HFF-Myc (cell line): ENCODE data around the gene USP44.

ENCODE experiments used
- DNase-seq: peaks from one replicate; pipeline ENCODE4 v3.0.0-alpha.2; 2011; ENCODE audit warnings: low read depth; ENCODE audit errors: extremely low read depth
- H3K4me3 ChIP-seq: replicated peaks from 2 replicates; pipeline ENCODE4 v1.5.1; 2011; ENCODE audit warnings: low read depth, mild to moderate bottlenecking, control low read depth, low read length
- TF ChIP-seq, protein P1 (sequence below): IDR thresholded peaks from 2 replicates; pipeline ENCODE4 v1.5.1; 2012; ENCODE audit warnings: mild to moderate bottlenecking, low read depth, low read length, control low read depth; ENCODE audit errors: missing control alignments

The USP44 gene

DNA sequence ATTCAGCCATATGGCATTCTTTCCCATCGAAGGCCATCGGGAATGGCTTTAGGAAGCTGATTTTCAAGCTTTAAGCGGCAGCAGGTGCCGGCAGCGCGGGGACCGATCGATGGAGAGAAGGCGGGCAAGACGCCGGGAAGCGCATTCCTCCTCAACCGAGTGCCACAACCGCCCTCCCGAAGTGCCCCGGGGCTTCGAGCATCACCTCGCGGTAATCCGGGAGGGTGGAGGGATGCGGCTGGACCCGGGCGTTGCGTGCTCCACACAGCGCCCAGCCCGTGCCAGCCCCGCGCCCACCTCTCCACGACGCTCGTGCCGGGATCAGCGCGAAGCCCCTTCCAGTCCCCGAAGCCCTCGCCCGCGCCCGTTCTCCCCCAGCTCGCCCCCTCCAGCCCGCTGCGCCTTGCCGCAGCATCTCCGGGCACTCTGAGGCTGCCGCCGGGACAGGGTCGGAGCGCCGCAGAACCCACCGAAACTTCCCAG, 3.2 kb downstream of the USP44 start:
- DNase-seq: no peak
- peak overlapping the region; percentile 46 for H3K4me3 ChIP-seq

DNA sequence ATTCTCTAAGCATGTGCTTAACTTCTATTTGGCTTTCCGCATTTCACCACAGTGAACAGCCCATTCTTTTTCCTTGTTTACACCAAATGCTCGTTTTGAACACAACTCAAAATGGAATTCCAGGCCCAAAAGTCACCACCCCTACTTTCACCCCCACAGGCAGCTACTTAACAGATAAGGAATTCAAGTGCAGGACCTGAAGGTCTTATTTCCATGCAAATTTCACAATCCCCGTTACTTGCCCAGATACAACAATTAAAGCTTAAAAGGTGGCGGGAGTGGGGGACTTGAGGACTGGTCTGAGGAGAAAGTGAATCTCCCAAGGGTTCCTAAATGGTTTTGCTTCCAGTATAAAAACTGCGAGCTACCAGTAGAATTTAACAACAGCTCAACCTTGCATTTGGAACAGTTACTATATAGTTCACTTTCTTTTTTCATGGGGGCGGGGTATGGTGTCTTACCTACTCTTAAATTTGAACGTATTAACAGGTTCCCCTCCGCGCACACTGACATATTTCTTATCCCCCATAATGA, 3.7 kb downstream of the USP44 start:
- H3K4me3 ChIP-seq: peak overlapping the region; percentile 46
- TF ChIP-seq, protein P1, sequence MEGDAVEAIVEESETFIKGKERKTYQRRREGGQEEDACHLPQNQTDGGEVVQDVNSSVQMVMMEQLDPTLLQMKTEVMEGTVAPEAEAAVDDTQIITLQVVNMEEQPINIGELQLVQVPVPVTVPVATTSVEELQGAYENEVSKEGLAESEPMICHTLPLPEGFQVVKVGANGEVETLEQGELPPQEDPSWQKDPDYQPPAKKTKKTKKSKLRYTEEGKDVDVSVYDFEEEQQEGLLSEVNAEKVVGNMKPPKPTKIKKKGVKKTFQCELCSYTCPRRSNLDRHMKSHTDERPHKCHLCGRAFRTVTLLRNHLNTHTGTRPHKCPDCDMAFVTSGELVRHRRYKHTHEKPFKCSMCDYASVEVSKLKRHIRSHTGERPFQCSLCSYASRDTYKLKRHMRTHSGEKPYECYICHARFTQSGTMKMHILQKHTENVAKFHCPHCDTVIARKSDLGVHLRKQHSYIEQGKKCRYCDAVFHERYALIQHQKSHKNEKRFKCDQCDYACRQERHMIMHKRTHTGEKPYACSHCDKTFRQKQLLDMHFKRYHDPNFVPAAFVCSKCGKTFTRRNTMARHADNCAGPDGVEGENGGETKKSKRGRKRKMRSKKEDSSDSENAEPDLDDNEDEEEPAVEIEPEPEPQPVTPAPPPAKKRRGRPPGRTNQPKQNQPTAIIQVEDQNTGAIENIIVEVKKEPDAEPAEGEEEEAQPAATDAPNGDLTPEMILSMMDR: no peak

More for the DNA sequence above, 3.2 kb downstream of the USP44 start:
- TF ChIP-seq, protein P1: no peak

DNA sequence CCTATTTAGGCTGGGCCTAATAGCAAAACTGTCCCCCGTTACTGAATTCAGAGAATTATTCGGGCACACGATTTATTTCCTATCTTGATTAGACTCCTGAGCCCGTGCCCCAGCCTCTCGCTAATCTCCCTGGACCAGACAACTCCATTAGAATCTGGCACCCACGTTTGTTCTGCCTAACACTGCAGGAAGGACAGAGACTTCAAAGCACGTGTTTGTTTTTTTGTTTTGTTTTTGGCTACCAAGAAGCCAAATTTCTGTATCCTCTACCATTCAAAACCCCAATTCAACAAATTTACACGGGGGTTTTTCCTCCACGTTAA, 4.8 kb downstream of the USP44 start:
- TF ChIP-seq, protein P1: no peak
- H3K4me3 ChIP-seq: no peak overlapping the region
- DNase-seq: no peak

More for the DNA sequence above, 3.7 kb downstream of the USP44 start:
- no peak for DNase-seq

DNA sequence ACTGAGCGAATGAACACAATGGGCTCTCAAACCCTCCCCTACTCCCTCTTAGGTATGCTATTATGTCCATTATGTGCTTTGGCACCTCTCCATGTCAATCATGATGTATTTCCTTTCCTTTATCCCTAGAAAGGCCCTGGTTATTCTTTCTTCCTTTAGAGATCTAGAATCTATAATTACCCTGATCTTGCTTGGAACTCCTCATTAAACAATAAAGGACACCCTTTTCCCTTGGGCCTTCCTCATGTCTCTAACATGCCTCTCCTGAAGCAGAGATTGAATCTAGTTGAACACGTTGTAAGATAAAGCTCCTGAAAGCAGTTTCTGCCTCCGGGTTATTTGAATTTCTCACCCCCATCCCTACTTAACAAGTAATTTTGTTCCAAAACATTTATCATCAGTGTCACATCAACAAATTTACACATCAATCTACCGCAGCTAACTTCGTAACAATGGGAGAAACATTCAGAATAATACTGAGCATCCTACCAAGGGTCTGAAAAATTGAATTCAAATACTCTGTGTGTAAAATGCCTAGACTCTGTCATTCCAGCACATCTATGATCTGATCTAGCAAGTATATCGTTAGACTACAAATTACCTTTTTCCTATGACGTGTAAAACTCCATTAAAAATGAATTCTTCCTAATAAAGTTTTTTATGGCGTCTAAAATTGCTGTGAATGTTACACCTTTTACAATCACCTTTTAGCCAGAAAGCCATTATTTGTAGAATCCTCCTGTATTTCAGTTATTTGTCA, 5.4 kb downstream of the USP44 start:
- H3K4me3 ChIP-seq: no peak overlapping the region
- no peak for DNase-seq
- TF ChIP-seq, protein P1: no peak

DNA sequence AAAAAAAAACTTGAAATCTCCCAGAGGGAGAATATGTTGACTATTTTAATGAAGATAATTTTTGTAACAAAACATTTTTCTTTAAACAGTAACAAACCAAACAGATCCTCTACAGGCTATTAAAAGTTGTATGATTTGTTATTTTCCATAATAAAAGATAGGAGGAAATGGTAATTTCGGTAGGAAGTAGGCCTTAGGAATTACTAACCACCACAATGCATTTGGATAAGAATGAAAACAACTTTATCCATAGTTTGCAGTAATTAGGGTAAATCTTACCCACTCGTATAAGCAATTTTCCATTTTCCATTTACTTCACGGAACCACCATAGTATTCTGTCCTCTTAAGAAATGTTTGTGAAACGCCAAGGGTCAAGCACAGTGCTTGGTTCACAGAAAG, 6.0 kb downstream of the USP44 start:
- H3K4me3 ChIP-seq: no peak overlapping the region
- TF ChIP-seq, protein P1: no peak
- no peak for DNase-seq

DNA sequence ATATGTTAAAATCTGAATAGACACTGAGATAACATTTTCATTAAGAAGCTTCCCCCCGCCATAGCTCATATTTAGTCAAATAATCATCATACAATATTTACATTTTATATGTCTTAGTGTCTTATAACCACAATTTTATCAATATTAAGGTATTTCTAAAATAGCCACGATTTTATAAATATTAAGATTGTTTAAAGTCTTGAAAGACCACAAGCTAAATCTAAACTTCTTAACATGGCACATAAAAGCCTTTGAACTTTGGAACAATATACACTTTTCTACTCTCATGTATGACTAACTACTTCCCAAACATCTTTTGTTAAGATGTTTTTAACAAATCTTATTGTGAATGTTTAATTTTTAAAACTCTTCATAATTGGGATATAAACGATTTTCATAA, 6.5 kb downstream of the USP44 start:
- H3K4me3 ChIP-seq: no peak overlapping the region
- no peak for DNase-seq
- TF ChIP-seq, protein P1: no peak
